NB4 (cell line): ENCODE results near the gene ASIC1.

ENCODE experiments used
- CTCF ChIP-seq: IDR thresholded peaks from one replicate; pipeline ENCODE4 v1.5.1; 2012; ENCODE audit warnings: low read depth, low read length
- MAX ChIP-seq: IDR thresholded peaks from 2 replicates; pipeline ENCODE4 v1.6.1; 2011; ENCODE audit warnings: low read depth, low read length
- POLR2A ChIP-seq: IDR thresholded peaks from 2 replicates; pipeline ENCODE4 v1.6.1; 2011; ENCODE audit warnings: mild to moderate bottlenecking; ENCODE audit not compliant: insufficient read length; ENCODE audit errors: extremely low read depth

GRCh38 chr12:50061946-50062686 lies 4.7 kb downstream of the ASIC1 start:
- TF ChIP-seq POLR2A: no peak
- no peak for TF ChIP-seq CTCF
- TF ChIP-seq MAX: no peak
